Measurements from ENCODE around the gene EEPD1.

DNA sequence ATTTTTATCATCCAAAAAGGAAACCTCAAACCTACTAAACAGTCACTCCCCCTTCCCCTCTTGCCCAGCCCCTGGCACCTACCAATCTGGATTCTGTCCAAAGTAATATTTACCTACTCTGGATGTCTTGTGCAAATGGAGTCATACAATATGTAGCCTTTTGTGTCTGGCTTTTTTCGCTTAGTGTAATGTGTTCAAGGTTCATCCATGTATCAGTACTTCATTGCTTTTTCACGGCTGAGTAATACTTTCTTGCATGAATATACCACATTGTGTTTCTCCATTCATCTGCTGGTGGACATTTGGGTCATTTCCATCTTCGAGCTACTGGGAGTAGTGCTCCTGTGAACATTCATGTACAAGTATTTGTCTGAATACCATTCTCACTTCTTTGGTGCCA is 113.6 kb downstream of the EEPD1 start:
- no peak for TF ChIP-seq POLR2A (IDR thresholded peaks at IDR 0.05)
- TF ChIP-seq, protein P1, sequence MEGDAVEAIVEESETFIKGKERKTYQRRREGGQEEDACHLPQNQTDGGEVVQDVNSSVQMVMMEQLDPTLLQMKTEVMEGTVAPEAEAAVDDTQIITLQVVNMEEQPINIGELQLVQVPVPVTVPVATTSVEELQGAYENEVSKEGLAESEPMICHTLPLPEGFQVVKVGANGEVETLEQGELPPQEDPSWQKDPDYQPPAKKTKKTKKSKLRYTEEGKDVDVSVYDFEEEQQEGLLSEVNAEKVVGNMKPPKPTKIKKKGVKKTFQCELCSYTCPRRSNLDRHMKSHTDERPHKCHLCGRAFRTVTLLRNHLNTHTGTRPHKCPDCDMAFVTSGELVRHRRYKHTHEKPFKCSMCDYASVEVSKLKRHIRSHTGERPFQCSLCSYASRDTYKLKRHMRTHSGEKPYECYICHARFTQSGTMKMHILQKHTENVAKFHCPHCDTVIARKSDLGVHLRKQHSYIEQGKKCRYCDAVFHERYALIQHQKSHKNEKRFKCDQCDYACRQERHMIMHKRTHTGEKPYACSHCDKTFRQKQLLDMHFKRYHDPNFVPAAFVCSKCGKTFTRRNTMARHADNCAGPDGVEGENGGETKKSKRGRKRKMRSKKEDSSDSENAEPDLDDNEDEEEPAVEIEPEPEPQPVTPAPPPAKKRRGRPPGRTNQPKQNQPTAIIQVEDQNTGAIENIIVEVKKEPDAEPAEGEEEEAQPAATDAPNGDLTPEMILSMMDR (IDR thresholded peaks at IDR 0.05): no peak
